Lung (tissue), 12 donors: ENCODE results near the gene AS3MT. TPM values are rescaled to one million over a fixed set of nuclear protein-coding genes. Genes with fewer than 3 reads are reported as not detected.

ENCODE experiments used
- ATAC-seq: fragments of 200-7000 bp; cut with Tn5 transposase; one replicate; pipeline ENCODE4 v1.9.1; 2020; ENCODE audit warnings: moderate number of reproducible peaks; ENCODE audit not compliant: insufficient read depth, low FRiP score
- DNase-seq, 3 donors: peaks; one replicate each; pipeline ENCODE4 v3.0.0-alpha.2; 2013 to 2017
- H3K27ac ChIP-seq, 2 donors: one replicate each; pipeline ENCODE4 v1.5.1; 2013; ENCODE audit warnings: mild to moderate bottlenecking in 2 of 2, moderate library complexity in 2 of 2, control low read depth in 1 of 2, inconsistent platforms in 1 of 2, low read depth in 1 of 2, low read length in 1 of 2
- H3K27me3 ChIP-seq, 3 donors: one replicate each; pipeline ENCODE4 v1.5.1; 2013; ENCODE audit warnings: low read length in 2 of 3; ENCODE audit not compliant: control insufficient read depth in 3 of 3, insufficient read depth in 3 of 3
- H3K36me3 ChIP-seq, 4 donors: one replicate each; pipeline ENCODE4 v1.5.1; 2013; ENCODE audit warnings: low read length in 4 of 4, mild to moderate bottlenecking in 1 of 4, moderate library complexity in 1 of 4; ENCODE audit not compliant: control insufficient read depth in 4 of 4, insufficient read depth in 4 of 4
- H3K4me1 ChIP-seq, 5 donors: one replicate each; pipeline ENCODE4 v1.5.1; 2013; ENCODE audit warnings: low read length in 5 of 5, mild to moderate bottlenecking in 2 of 5, moderate library complexity in 1 of 5; ENCODE audit not compliant: control insufficient read depth in 5 of 5, insufficient read depth in 5 of 5
- H3K4me3 ChIP-seq: one replicate; pipeline ENCODE4 v1.5.1; 2013; ENCODE audit warnings: mild to moderate bottlenecking, control low read depth, moderate library complexity
- H3K9ac ChIP-seq, 2 donors: one replicate each; pipeline ENCODE4 v1.5.1; 2013; ENCODE audit warnings: low read length in 2 of 2, control low read depth in 1 of 2; ENCODE audit not compliant: insufficient read depth in 1 of 2
- H3K9me3 ChIP-seq, 4 donors: one replicate each; pipeline ENCODE4 v1.5.1; 2013; ENCODE audit warnings: low read length in 3 of 4, mild to moderate bottlenecking in 1 of 4, moderate library complexity in 1 of 4; ENCODE audit not compliant: control insufficient read depth in 4 of 4, insufficient read depth in 3 of 4
- CTCF ChIP-seq: IDR thresholded peaks from 2 replicates; pipeline ENCODE4 v1.5.1; 2012; ENCODE audit warnings: mild to moderate bottlenecking; ENCODE audit errors: control extremely low read depth, extremely low read depth
- WGBS, 2 donors: extraction: QIAGEN DNeasy Blood & Tissue Kit; methylation state at CpG; one replicate each; pipeline ENCODE4 v1.1.7; 2013; 5-methylcytosine and 5-hydroxymethylcytosine counted together
- polyA plus RNA-seq, 2 donors: library from polyadenylated mRNA; stranded (reverse); fragments of 200-250 nt; gene quantifications; one replicate each; pipeline ENCODE4 v1.2.1, GENCODE V29; 2013
- total RNA-seq, 2 donors: library from RNA; depleted of rRNA in 1 of 2; stranded (reverse); fragments of >200 nt in 1 of 2; gene quantifications; one replicate each; pipeline ENCODE4 v1.2.1, GENCODE V29; 2014 to 2021
- donor health status: control.
- donor health status: control.
- donor health status: Bipolar disorder and iron deficiency.
- donor health status: healthy.
- donor health status: DM: yes; HTN: yes; CAD: no.

Gene AS3MT
- total and polyA plus RNA-seq, 4 donors: 0.86 to 5.8 (median 2.9) TPM

- H3K27me3 ChIP-seq: no peaks in the 10 kb centered on the region
- H3K36me3 ChIP-seq: no peaks in the 10 kb centered on the region
- ATAC-seq: no peak
- H3K4me3 ChIP-seq: no peak overlapping the region
- WGBS, 2 donors: 95 to 96% methylated on average over 4 of the region's 4 CpGs
- DNase-seq: no peak
- no peak overlapping the region for H3K9ac ChIP-seq
- no peak overlapping the region for H3K27ac ChIP-seq
- no peak for TF ChIP-seq CTCF
- no peaks in the 10 kb centered on the region for H3K9me3 ChIP-seq
- no peaks in the 10 kb centered on the region for H3K4me1 ChIP-seq
Measured at GRCh38 chr10:102935505-102935904, 66.2 kb downstream of the AS3MT start.

GRCh38 chr10:102935939-102936605 is 66.8 kb downstream of the AS3MT start:
- Histone ChIP-seq H3K4me1 (no peaks in the 10 kb centered on the region), H3K27me3 (no peaks in the 10 kb centered on the region), H3K9me3 (no peaks in the 10 kb centered on the region), H3K36me3 (no peaks in the 10 kb centered on the region), H3K9ac (no peak overlapping the region), H3K27ac (no peak overlapping the region), H3K4me3 (no peak overlapping the region)
- no peak for DNase-seq
- 85 to 86% methylated on average over 3 of the region's 3 CpGs for WGBS, 2 donors
- no peak for ATAC-seq
- no peak for TF ChIP-seq CTCF

- H3K4me3 ChIP-seq: no peak overlapping the region
- H3K4me1 ChIP-seq: peaks cover 0 to 8% (median 3%) of the 10 kb centered on the region in 5 donors
- no peaks in the 10 kb centered on the region for H3K36me3 ChIP-seq
- no peaks in the 10 kb centered on the region for H3K9me3 ChIP-seq
- 95 to 98% methylated on average over 3 of the region's 3 CpGs for WGBS, 2 donors
- DNase-seq: no peak
- no peak for ATAC-seq
- H3K27me3 ChIP-seq: no peaks in the 10 kb centered on the region
- H3K9ac ChIP-seq: no peak overlapping the region
- no peak for TF ChIP-seq CTCF
- H3K27ac ChIP-seq: no peak overlapping the region
Measured at GRCh38 chr10:102941401-102941800, 72.1 kb downstream of the AS3MT start.

- no peak for ATAC-seq
- WGBS, 2 donors: 85 to 89% methylated on average over 3 of the region's 3 CpGs
- TF ChIP-seq CTCF: no peak
Measured at GRCh38 chr10:102945449-102945848, 76.2 kb downstream of the AS3MT start.

More at GRCh38 chr10:102945449-102945848, 76.2 kb downstream of the AS3MT start:
- no peak overlapping the region for H3K27ac ChIP-seq
- H3K4me1 ChIP-seq: peaks cover 0 to 8% (median 3%) of the 10 kb centered on the region in 5 donors
- H3K27me3 ChIP-seq: no peaks in the 10 kb centered on the region
- H3K36me3 ChIP-seq: no peaks in the 10 kb centered on the region
- no peak overlapping the region for H3K4me3 ChIP-seq
- no peak for DNase-seq
- H3K9ac ChIP-seq: no peak overlapping the region
- no peaks in the 10 kb centered on the region for H3K9me3 ChIP-seq
